AG09319 (cell line): Measurements from ENCODE around the gene VPREB3.

Experiments used
- DNase-seq: peaks from one replicate; pipeline ENCODE4 v3.0.0-alpha.2; 2010; ENCODE audit warnings: low read depth; ENCODE audit errors: extremely low read depth
- CTCF ChIP-seq: IDR thresholded peaks from 2 replicates; pipeline ENCODE4 v1.5.1; 2011; ENCODE audit warnings: low read depth, mild to moderate bottlenecking, inconsistent platforms, low read length, moderate library complexity

Gene VPREB3

GRCh38 chr22:23793326-23793725 lies 39.1 kb upstream of the VPREB3 start:
- no peak for TF ChIP-seq CTCF
- DNase-seq: no peak

GRCh38 chr22:23791738-23792645 lies 37.8 kb upstream of the VPREB3 start:
- no peak for TF ChIP-seq CTCF

GRCh38 chr22:23790819-23791737 lies 36.9 kb upstream of the VPREB3 start:
- DNase-seq: peak; percentile 89
- TF ChIP-seq CTCF: no peak

More at GRCh38 chr22:23791738-23792645, 37.8 kb upstream of the VPREB3 start:
- DNase-seq: no peak

GRCh38 chr22:23789638-23790037 lies 35.4 kb upstream of the VPREB3 start:
- TF ChIP-seq CTCF: no peak; the same call in none of the 2 replicates
- no peak for DNase-seq

GRCh38 chr22:23789121-23789520 lies 34.9 kb upstream of the VPREB3 start:
- TF ChIP-seq CTCF: no peak

GRCh38 chr22:23787910-23788309 lies 33.7 kb upstream of the VPREB3 start:
- TF ChIP-seq CTCF: no peak
- DNase-seq: no peak

More at GRCh38 chr22:23789121-23789520, 34.9 kb upstream of the VPREB3 start:
- DNase-seq: no peak

- no peak for TF ChIP-seq CTCF
- DNase-seq: no peak
Observed at GRCh38 chr22:23787600-23787896, 33.3 kb upstream of the VPREB3 start.
